Stimulated activated CD8-positive, alpha-beta memory T cell treated with anti-CD3 and anti-CD28 coated beads, Interleukin-15, amount 100 ng/mL, for 4 hours (primary cell): Measurements from ENCODE around the gene DIO2.

Experiments used
- DNase-seq, 2 donors: peaks; one replicate each; pipeline ENCODE4 v3.0.0-alpha.2; 2020; ENCODE audit warnings: low read depth in 2 of 2

Gene DIO2

DNA sequence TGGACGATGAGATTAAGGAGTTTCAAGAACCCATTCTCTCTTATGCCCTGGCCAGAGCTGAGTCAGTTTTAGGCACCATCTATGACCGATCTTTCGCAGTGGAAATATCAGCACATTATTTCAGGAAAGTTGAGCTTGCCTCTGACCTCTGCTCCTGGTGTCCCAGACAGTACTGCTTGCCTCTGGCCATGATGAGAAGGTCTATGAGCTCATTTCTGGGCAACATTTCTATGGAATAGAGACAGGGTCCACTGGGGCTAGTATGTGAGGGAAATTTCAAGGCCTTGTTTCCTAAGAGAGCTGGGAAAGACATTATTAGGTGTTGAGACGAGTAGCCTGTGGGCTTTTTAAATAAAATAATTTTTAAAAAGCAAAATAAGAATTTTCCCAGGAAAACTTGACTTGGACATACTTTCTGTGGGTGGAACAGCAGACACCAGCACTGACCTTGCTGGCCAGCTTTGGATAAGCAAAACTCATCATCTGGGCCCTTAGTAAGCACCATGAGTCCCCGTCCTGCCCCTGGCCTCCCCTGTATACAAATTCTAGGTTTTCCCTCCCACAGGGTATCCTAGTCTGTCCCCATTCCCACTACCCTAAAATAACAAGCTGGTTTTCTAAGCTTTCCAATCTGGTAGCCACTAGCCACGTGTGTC, 43.4 kb downstream of the DIO2 start:
- DNase-seq, result no peak

DNA sequence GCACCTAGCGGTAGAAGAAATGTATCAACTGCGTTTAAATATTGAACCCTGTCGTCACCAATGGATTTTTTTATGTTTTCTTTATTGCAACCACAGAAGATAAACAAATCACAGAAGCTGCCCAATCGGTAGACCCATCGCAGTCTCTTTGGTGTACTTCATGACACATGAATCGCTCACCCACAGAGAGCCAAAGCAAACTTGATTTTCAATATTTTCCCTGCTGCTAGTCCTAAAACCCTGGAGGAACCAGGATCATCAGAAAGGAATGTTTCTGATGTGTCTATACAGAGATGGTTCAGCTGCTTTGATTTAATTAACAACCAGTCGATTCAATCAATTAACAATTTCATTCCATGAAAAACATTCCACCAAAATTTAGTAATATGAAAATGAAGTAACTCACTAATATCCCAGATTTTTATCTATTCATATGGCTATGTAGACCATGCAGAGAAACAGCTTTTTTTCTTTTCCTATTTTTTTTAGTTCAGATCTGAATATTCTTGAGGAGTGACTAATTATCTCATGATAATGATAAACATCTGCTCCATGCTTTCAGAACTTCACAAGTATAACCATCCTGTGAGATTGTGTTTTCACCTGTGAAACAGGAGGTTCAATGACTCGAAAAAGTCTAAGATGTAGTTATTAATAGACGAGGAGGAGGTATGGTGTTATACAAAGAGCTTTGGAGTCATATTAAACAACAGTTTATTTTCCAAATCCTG, 46.1 kb downstream of the DIO2 start:
- no peak for DNase-seq

DNA sequence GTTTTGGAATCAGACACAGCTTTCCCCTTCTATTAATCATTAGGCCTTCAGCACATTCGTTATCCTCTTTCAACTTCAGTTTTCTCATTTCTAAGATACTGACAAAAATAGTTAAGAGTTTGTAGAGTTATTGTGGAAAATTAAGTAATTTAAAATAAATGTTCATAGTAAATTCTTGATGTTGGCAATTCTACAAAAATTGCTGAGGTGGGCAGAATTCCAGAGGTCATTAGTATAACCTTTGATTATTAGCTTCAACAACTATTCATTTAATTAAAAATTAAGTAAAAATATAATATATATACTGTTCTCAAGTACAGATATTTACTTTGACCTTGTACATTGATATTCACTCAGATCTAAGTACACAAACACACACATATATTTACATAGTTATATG, 58.5 kb downstream of the DIO2 start:
- DNase-seq, result no peak

DNA sequence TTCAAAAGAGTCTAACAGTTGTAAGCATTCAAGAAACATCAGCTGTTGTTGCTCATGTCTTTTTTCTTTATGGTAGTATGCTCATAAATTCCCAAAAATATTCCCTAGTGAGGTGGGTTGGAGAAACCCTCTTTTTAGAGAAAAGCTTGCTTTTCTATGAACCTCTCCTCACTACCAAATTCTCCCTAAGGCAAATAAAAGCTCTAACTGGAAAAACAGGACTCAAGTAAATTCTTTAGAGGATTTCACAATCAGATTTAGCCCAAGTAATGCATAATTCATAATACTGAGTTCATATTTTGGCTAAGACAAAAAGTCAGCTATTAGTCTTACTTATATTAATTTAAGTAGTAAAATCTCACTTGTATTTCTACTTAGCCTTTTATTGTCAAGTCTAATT, 59.1 kb downstream of the DIO2 start:
- DNase-seq, result no peak

DNA sequence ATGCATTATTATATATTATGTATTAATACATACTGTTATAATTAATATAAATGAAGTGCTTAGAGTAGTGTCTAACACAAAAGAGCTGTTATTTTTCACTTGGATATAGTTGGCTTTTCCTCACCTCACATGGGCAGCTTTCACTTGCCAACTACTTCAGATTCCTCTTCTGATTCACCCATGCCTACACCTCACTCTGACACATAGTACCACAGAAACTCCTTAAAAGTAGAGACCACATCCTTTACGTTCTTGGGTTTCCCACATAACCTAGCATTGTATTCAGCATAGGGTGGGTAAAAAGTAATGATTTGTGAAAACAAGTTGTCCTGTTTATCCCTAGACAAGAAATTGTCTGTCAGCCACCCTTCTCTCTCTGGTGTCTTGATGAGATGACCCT, 61.0 kb downstream of the DIO2 start:
- no peak for DNase-seq
